T-helper 2 cell treated with Interferon-gamma antibody and Interleukin-4, amounts not matched to agents 100 ng/mL and 5 ng/mL, for 36 hours (primary cell): Measurements from ENCODE around the gene SLC25A42. TPM values are rescaled to one million over a fixed set of nuclear protein-coding genes. Genes with fewer than 3 reads are reported as not detected.

Experiments
- intact Hi-C: fragments of 100-400 bp; cut with micrococcal nuclease; formaldehyde crosslinking; loops from one replicate; pipeline ENCODE4 v1.15.1; 2023
- total RNA-seq: library from RNA; stranded (reverse); gene quantifications from 2 replicates; pipeline ENCODE4 v1.2.3, GENCODE V29; 2022

Gene SLC25A42
- total RNA-seq, 1 donor from 2014 or later: 18.6 TPM

DNA sequence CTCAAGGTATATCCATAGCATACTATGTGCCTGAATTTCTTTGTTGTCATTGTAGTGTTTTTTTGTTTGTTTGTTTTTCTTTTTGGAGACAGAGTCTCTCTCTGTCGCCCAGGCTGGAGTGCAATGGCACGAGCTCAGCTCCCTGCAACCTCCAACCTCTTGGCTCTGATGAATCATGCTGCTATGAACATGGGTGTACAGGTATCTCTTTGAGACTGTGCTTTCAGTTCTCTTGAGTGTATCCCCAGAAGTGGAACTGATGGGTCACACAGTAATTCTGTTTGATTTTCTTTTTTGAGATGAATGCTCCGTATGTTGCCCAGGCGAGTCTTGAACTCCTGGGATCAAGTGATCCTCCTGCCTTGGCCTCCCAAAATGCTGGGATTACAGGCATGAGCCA lies 13.7 kb upstream of the SLC25A42 start:
- intact Hi-C loops: no loop called here

DNA sequence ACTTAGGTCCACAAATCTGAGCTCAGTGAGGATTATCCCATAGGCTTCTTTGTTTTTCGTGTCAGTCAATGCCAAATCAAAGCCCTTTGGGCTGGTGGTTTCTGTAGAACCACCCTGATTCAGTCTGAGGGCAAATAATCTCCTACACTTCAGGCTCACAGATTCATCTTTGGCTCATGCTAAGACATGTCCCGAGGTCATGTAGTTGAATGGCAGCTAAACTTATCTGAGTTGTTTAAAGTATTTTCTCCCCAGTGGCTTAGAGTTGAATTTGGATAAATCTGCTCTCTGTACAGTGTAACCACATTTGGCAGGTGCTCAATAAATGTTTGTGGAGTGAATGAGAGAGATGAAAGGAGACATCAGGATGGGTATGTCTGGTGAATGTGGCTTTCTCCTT lies 13.1 kb upstream of the SLC25A42 start:
- intact Hi-C loops: no loop called here

DNA sequence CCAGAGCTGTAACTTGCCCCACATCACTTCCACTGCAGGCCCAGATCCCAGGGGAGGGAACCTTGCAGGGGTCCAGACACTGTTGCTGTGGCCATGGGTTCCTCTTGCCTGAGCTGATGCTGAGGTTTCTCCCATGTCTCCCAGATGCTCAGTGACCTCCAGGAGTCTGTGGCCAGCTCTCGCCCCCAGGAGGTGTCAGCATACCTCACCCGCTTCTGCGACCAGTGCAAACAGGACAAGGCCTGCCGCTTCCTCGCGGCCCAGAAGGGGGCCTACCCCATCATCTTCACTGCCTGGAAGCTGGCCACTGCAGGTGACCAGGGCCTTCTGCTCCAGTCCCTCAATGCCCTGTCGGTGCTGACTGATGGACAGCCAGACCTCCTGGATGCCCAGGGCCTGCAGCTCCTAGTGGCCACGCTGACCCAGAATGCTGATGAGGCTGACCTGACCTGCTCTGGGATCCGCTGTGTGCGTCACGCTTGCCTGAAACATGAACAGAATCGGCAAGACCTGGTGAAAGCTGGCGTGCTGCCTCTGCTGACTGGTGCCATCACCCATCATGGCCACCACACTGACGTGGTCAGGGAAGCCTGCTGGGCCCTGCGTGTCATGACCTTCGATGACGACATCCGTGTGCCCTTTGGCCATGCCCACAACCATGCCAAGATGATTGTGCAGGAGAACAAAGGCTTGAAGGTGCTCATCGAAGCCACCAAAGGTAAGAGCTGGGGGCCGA lies 12.1 kb upstream of the SLC25A42 start:
- intact Hi-C loops: no loop called here

DNA sequence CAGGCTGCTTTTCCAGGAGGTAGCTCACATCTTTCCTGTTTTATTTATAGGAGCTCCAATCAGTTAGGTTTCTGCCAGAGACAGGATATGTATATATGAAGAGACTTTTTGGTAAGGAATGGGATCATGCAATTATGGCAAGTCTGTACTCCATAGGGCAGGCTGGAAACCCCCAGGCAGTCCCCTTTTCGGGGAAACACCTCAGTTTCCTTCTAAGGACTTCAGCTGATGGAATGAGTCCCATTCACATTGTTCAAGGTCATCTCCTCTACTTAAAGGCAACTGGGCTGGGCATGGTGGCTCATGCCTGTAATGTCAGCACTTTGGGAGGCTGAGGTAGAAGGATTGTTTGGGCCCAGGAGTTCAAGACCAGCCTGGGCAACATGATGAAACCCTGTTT lies 10.9 kb upstream of the SLC25A42 start:
- intact Hi-C loops: loop anchor here (1.0 kb wide), 3 partner anchors 57 to 122 kb away; no protein-coding TSS in a partner anchor

DNA sequence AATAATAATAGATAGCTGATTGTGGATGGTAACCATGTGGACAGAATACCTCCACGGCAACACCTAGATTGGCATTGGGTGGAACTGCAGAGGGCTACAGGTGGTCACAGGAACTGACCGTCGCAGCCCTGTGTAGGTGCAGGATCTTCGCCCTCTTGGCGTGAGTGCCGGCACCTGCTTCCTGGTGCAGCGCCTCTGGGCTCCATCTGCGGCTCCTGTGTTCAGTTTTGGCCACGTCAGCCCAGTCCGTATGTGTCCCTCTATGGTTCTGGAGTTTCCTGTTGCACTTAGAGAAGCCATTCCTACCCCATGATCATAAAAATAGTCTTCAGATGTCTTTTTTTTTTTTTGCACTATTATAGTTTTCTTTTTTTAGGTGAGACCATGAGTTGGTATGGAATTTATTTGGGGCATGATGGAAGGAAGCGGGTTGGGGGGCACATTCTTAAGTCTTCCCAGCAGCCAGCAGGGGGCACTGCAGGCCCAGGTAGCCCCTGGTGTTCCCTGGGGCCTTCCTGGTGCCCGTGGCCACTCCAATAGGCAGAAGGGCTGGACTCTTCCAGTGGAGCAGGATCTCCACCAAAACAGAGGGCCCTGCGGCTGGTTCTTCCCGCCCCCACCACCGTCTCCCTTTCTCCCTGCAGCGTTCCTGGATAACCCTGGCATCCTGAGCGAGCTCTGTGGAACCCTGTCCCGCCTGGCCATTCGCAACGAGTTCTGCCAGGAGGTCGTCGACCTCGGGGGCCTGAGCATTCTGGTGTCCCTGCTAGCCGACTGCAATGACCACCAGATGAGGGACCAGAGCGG lies 10.1 kb upstream of the SLC25A42 start:
- intact Hi-C loops: loop anchor here (1.0 kb wide), 3 partner anchors 57 to 122 kb away; no protein-coding TSS in a partner anchor

DNA sequence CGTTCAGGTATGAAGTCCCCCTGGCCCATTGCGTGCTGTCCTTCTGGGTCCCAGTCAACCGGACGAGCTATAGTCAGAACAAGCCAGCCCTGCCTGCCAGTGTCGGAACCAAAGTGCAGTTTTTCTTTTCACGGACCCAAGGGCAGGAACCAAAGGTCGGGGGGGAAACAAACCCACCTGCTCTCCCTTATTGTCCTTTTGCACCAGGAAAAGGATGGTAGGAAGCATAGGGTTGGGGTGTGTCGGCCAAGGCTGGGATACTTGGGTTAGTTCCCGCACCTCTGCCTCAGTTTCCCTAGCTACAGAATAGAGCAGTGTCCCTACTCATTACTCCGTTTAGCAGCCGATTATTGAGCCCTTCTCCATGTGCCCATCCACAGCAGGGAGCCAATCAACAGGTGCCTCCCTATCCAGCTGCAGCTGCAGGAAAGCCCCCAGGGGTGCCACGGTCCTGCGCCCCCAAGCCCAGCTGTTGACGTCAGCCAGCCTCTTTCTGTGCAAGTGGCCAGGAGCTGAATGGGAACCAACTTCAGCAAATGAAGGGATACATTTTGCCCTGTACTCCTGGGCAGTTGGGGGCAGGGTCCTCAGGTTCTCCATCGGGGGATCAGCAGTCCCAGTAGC lies 9.4 kb upstream of the SLC25A42 start:
- intact Hi-C loops: no loop called here

DNA sequence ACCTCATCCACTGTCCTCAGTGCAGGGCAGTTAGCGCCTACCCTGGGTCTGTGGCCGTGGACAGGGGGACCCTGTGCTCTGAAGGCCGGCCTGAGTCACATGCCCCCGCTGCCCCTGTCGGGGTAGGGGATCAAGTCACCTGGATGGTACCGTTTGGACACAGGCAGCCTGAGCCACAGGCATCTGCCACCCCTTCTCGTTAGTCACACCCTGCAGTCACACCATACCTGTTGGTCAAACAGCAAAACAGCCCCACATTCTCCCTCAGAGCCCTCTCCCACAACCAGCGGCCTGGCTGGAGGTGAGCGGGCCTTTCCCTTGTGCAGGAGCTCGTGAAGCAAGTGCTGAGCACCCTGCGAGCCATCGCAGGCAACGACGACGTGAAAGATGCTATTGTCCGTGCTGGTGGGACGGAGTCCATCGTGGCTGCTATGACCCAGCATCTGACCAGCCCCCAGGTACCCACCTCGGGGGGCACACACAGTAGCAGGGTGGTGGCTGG lies 8.8 kb upstream of the SLC25A42 start:
- intact Hi-C loops: no loop called here

DNA sequence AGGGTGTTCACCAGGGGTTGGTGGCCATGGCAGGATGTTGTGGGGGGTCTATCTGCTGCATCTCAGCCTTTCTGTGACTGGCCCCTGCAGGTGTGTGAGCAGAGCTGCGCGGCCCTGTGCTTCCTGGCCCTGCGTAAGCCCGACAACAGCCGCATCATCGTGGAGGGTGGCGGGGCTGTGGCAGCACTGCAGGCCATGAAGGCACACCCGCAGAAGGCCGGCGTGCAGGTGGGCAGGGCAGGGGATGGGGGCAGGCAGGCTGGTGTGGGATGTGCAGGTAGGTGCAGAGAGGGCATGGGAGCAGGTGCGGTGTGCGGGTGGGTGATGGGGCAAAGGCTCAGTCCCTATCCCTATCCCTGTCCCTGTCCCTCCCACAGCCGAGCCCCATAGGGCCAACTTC lies 8.1 kb upstream of the SLC25A42 start:
- intact Hi-C loops: no loop called here

DNA sequence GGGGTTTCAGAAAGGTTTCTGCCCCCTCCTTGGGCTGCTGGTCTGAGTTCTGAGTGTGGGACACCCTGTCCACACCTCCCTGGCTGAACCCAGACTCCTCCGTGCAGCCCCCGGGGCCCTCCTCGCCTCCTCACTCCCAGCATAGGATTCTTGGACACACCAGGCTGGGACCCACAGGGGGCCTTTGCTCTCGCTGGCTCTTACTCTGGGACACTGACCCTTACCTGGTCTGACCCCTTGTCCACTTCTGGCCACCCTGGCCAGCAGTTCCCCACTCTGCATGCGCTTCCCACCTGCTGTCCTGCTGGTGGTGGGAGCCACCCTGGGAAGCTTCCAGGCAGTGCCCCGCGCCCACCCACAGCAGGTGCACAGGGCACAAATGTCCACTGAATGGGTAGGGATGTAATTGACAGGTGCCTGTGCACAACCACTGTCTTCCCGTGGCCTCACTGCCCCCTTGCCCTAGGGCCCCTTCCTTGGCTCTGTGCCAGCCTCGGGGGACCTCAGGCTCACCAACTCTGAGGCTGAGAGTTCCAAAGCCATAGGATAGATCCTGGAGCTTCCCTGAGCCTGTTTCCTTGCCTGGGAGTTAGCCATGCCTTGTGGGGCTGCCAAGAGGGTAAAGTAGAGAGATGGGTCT lies 7.0 kb upstream of the SLC25A42 start:
- intact Hi-C loops: no loop called here

DNA sequence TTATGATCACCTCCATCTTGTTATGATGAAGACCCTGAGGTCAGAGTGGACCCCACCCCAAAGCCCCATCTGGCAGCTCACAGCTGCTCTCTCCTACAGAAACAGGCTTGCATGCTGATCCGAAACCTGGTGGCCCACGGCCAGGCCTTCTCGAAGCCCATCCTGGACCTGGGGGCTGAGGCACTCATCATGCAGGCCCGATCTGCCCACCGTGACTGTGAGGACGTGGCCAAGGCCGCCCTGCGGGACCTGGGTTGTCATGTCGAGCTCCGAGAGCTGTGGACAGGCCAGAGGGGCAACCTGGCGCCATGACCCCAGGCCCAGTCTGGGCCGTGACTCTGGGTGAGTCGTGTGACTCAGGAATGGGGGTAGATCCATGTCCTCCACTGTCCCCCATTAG lies 6.5 kb upstream of the SLC25A42 start:
- intact Hi-C loops: no loop called here

DNA sequence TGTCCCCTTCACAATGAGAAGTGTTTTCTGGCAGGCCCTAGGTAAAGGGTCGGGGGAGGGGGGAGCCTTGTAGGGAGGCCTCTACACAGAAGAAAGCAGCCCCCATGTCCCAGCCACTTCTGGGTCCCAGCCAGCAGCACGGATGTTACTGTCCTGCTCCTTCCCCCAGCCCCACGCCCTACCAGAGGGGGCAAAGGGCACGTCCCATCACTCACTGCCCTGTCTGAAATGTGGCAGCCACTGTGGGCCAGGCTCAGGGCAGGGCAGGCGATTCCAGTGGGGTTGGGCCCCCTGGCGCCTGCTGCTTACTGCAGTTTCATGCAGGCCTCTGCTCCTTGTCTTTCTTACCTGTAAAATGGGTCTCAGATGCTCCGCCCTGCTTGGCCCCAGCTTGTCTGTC lies 6.1 kb upstream of the SLC25A42 start:
- intact Hi-C loops: no loop called here

DNA sequence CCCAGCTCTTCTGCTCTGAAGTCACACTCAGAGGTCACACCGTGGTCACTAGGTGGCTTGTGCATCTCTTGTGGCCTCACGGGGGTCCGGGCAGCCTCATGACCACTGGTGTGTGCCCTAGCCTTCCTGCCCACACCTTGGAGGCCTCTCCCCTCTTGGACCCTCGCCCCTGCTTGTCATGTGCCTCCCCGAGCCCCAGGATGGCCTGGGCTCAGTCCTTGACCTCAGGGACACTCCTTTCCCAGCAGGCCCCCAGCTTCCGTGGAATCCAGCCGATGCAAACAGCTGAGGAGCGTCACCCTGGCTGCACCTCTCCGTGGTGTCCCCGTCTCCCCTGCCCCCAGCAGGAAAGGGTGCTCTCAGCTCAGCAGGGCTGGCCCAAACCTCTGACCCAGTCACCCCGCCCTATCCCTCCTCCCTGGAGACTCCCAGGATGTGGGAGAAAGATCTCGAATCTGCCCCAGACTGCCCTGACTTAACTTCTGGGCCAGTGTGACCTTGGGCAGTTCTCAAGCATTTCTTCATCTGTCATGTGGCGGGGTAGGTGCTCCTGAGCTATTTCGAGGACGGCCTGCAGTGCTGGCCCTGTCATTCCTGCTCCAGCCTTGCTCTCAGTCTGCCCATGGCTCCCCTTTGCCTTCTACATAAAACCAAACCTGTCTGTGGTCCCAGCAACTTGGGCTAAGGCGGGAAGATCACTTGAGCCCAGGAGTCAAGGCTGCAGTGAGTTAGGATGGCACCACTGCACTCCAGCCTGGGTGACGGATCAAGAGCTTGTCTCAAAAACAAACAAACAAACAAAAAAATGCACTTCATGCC lies 4.6 kb upstream of the SLC25A42 start:
- intact Hi-C loops: no loop called here

DNA sequence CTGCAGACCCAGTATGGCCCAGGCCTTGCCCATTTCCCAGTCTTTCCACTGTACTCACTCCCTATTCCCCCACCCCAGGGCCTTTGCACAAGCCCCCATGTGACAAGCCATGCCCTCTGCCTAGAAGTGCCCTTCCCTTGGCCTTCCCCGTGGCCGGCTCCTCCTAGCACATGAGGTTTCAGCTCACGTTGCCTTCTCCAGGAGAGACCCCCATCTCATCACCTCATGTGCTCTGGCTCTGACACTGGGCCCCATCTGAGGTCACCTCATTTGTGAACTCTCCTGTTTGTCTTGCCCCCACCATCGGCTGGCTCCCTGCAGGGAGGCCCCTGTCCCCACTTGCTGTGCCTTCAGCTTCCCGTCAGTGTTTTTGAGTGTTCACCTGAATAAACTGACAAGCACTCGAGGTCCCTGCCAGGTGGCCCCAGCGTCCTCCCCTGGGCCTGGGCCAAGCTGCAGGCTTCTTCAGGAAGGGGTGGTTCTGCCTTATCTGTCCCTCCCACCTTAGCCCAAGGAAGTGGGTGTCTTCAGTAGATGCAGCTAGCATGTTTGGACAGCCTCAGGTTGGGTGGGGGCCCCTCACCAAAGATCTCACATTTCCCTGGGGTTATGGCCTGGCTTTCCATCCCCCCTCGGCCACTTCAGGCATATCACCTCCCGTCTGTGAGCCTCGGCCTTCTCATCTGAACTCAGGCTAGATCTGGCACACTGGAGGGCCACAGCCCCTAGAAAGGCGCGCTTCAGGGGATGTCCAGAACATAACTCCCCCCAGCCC lies 3.8 kb upstream of the SLC25A42 start:
- intact Hi-C loops: no loop called here

DNA sequence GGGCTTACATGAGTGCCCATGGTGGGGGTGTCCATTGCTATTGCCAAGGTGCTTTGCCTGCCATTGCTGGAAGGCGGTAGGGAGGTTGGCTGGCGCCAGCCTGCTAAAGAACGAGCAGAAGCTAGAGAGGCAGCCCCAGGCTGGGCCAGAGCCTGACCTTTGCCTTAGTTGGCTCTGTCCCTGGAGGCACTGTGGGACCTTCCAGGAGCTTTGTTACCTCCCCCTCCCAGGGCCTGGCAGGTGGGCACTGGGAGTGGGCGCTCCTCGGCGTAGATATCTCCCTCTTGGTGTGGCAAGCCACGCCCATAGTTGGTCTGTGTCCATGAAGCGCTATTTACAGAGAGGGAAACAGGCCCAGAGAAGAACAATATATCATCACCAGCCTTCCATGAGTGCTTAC lies 2.3 kb upstream of the SLC25A42 start:
- intact Hi-C loops: no loop called here

DNA sequence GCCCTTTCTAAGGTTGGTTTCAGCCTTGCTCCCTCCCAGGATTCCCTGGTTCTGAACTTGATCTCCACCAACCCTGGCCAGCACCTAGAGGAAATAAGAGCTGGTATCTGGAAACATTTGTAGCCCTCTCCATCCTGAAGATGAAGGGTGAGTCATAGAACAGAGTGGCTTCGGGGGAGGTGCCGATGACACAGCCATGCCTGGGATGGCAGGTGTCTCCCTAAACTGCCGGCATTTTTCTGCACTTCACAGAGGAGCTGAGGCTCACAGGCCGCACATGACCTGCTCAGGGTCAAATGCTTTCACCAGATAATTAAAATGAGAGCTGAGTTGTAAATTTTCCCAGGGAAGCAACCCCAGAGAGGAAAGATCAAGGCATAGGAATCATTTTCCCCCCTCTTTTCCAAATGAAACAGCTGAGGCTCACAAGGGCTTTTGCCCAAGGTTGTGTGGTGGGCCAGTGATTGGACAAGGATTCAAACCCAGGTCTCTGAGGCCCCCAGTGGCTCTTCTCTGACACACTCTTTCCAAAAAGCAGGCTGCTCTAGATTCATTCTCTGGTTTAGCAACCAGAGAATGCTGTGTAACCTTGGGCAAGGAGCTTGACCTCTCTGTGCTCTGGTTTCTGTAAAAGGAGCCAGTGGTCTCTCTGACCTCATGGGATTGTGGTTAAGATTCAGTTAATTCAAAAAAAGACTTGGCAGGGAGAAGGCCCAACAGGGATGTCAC lies 1.2 kb upstream of the SLC25A42 start:
- intact Hi-C loops: loop anchor here (1.0 kb wide), 1 partner anchor 30 kb away; no protein-coding TSS in a partner anchor

DNA sequence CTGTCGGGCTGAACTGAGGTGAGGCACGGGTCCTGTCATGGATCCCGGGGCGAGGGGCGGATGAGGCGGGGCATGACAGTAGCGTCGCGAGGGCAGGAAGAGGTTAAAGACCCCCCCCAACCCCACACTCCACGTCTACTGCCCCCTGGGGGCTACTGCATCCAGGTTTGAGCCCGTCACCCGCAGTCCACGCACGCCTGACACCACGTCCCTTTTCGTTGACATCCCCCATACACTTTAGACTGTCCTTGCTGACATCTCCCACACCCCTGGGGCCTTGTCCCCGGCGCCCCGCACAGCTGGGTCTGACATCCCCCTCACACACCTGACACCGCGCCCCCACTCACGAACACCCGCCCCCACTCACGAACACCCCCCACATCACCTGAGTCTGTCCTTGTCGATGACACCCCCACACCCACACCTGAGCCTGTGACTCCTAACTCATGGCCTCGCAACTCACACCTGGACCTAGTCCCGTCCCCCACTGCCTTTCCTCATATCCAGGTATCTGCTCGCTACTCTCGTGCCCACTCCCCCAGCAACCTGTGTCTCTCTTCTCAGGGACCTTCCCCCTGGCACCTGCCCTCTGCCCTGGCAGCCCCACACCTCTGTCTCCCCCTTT lies 416 bp downstream of the SLC25A42 start:
- intact Hi-C loops: loop anchor here (2.0 kb wide), 2 partner anchors 47 to 75 kb away; partner anchors contain the start of gene TMEM161A

DNA sequence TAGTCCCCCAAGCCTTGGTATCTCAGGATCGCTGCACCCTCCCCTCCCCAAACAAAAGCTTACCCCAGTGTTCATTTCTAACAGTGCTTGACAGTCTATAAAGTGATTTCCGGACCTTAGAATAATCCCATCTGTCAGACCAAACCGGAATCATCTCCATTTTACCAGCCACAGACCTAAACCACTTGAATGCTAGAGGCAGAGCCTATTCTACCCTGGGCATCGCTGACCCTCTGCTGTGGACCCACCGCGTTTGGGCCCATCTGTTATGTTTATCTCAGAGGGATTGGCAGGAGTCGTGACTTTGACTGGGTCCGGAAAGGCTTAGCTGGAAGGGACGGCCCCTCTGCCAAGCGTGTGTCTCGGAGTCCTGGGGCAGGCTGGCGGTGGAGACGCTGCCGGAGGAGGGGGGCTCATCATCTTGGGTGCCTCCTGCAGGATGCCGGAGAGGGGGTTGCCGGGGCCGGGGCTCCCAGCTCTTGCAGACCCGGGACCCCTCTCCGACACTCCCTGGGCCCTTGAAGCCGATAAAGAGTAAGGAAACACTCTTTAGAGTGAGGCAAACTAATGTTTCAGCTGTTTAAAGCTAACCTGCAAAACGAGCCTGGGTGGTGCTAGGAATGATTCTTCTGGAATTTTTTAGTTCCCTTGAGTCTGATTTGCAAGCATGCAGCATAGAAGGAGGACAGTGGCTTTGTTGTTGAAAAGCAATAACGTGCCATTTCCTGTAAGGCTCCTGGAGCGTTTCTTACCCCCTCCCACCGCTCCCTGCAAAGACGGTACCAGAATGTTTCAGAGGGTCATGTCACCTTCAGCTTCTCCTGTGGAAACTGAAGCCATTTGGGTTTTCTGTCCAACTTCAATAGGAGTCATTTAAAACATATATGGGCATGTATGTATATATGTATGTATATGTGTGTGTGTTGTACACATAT lies 1.3 kb downstream of the SLC25A42 start:
- intact Hi-C loops: loop anchor here (2.0 kb wide), 2 partner anchors 46 to 74 kb away; partner anchors contain the start of gene TMEM161A
